ENCODE results near the gene SLC16A8.

Gene SLC16A8

GRCh38 chr22:38072322-38073149 is 11.4 kb downstream of the SLC16A8 start:
- no peak for DNase-seq (ENCODE audit: low spot score)

GRCh38 chr22:38071421-38072321 is 12.3 kb downstream of the SLC16A8 start:
- DNase-seq (ENCODE audit: low spot score), result no peak

- DNase-seq (ENCODE audit: low spot score), result no peak
Observed at GRCh38 chr22:38070250-38070921, 13.6 kb downstream of the SLC16A8 start.

- peak; percentile 28 for DNase-seq (ENCODE audit: low spot score)
Observed at GRCh38 chr22:38069372-38070249, 14.4 kb downstream of the SLC16A8 start.

GRCh38 chr22:38068641-38069371 is 15.2 kb downstream of the SLC16A8 start:
- no peak for DNase-seq (ENCODE audit: low spot score)

GRCh38 chr22:38067761-38068360 is 16.1 kb downstream of the SLC16A8 start:
- no peak for DNase-seq (ENCODE audit: low spot score)

GRCh38 chr22:38067028-38067415 is 17.0 kb downstream of the SLC16A8 start:
- DNase-seq (ENCODE audit: low spot score), result no peak

GRCh38 chr22:38066381-38067027 is 17.5 kb downstream of the SLC16A8 start:
- DNase-seq (ENCODE audit: low spot score), result no peak

GRCh38 chr22:38065539-38065938 is 18.4 kb downstream of the SLC16A8 start:
- no peak for DNase-seq (ENCODE audit: low spot score)

GRCh38 chr22:38062791-38063190 is 21.2 kb downstream of the SLC16A8 start:
- no peak for DNase-seq (ENCODE audit: low spot score)

GRCh38 chr22:38056969-38057891 is 26.8 kb downstream of the SLC16A8 start, which contains the start of gene PICK1:
TSS of gene PICK1 (plus strand) at chr22:38057404. CDS start at chr22:38057810, 406 bp downstream.
- peak; percentile 73 for DNase-seq (ENCODE audit: low spot score)

- DNase-seq (ENCODE audit: low spot score), result peak; percentile 79
Observed at GRCh38 chr22:38051900-38052862, 31.8 kb downstream of the SLC16A8 start.

- no peak for DNase-seq (ENCODE audit: low spot score)
Observed at GRCh38 chr22:38051261-38051660, 32.7 kb downstream of the SLC16A8 start.

- DNase-seq (ENCODE audit: low spot score), result no peak
Observed at GRCh38 chr22:38050720-38051119, 33.3 kb downstream of the SLC16A8 start.

GRCh38 chr22:38049812-38050619 is 34.0 kb downstream of the SLC16A8 start:
- no peak for DNase-seq (ENCODE audit: low spot score)

GRCh38 chr22:38046070-38046748 is 37.8 kb downstream of the SLC16A8 start:
- DNase-seq (ENCODE audit: low spot score), result no peak

All from kidney capillary endothelial cell (primary cell).